IMR-90 (cell line): ENCODE results near the gene GAPVD1. TPM values are rescaled to one million over a fixed set of nuclear protein-coding genes. Genes with fewer than 3 reads are reported as not detected.

Source experiments
- ATAC-seq: fragments of 200-7000 bp; cut with Tn5 transposase; 2 replicates; pipeline ENCODE4 v1.9.1; 2020; ENCODE audit warnings: low read depth, mild to moderate bottlenecking, moderate library complexity
- BruUV-seq: library from RNA; stranded (reverse); fragments of 400-500 nt; replicated peaks from 2 replicates; lab custom pipeline; 2021; lab: Mats Ljungman, UMichigan
- CTCF ChIA-PET: fragments of 300-600 bp; formaldehyde crosslinking; extraction: SDS; loops from one replicate; lab custom pipeline; 2021; ENCODE audit warnings: antibody characterized with exemption; lab: Yijun Ruan, JAX
- POLR2A ChIA-PET: fragments of 300-600 bp; sonication (Branson Sonifier 250); formaldehyde crosslinking; loops from one replicate; lab custom pipeline; 2022; ENCODE audit warnings: antibody characterized with exemption; ENCODE audit not compliant: unreplicated experiment; lab: Charles Lee
- DNase-seq: peaks from one replicate; pipeline ENCODE4 v3.0.0; 2013
- H2AFZ ChIP-seq: replicated peaks from 2 replicates; pipeline ENCODE3; 2013; ENCODE audit warnings: low read length, mild to moderate bottlenecking; ENCODE audit not compliant: poor library complexity
- H2AK5ac ChIP-seq: 2 replicates; pipeline ENCODE4 v1.6.1; 2013; ENCODE audit warnings: low read depth, low read length, inconsistent platforms
- H2AK9ac ChIP-seq: replicated peaks from 2 replicates; pipeline ENCODE3; 2013; ENCODE audit warnings: mild to moderate bottlenecking, low read depth, low read length, moderate library complexity; ENCODE audit not compliant: poor library complexity
- H2BK120ac ChIP-seq: 2 replicates; pipeline ENCODE4 v1.6.1; 2013; ENCODE audit warnings: low read depth, low read length, inconsistent platforms
- H2BK15ac ChIP-seq: 3 replicates; pipeline ENCODE4 v1.6.1; 2013; ENCODE audit warnings: low read depth, low read length, inconsistent platforms
- H2BK20ac ChIP-seq: 2 replicates; pipeline ENCODE4 v1.6.1; 2013; ENCODE audit warnings: low read depth, mild to moderate bottlenecking, inconsistent platforms, low read length, moderate library complexity
- H2BK5ac ChIP-seq: 2 replicates; pipeline ENCODE4 v1.6.1; 2013; ENCODE audit warnings: mild to moderate bottlenecking, low read depth, low read length, inconsistent platforms; ENCODE audit not compliant: poor library complexity, severe bottlenecking
- H3K14ac ChIP-seq: replicated peaks from 2 replicates; pipeline ENCODE4 v1.6.1; 2013; ENCODE audit warnings: low read depth, low read length, inconsistent platforms
- H3K18ac ChIP-seq: 2 replicates; pipeline ENCODE4 v1.6.1; 2013; ENCODE audit warnings: low read depth, low read length, control low read depth
- H3K23ac ChIP-seq: 2 replicates; pipeline ENCODE4 v1.6.1; 2013; ENCODE audit warnings: low read depth, low read length, inconsistent platforms
- H3K27ac ChIP-seq: 2 replicates; pipeline ENCODE4 v1.5.1; 2013; ENCODE audit warnings: mild to moderate bottlenecking, control low read depth, low read length; ENCODE audit not compliant: insufficient read depth
- H3K27me3 ChIP-seq: 2 replicates; pipeline ENCODE4 v1.6.1; 2013; ENCODE audit warnings: low read length; ENCODE audit not compliant: control insufficient read depth, insufficient read depth
- H3K36me3 ChIP-seq: 2 replicates; pipeline ENCODE4 v1.6.1; 2013; ENCODE audit warnings: low read length, mixed read lengths; ENCODE audit not compliant: control insufficient read depth, insufficient read depth
- H3K4ac ChIP-seq: 2 replicates; pipeline ENCODE4 v1.6.1; 2013; ENCODE audit warnings: low read depth, low read length, inconsistent platforms
- H3K4me1 ChIP-seq: 2 replicates; pipeline ENCODE4 v1.6.1; 2013; ENCODE audit warnings: low read length, mixed read lengths; ENCODE audit not compliant: control insufficient read depth, insufficient read depth
- H3K4me2 ChIP-seq: 2 replicates; pipeline ENCODE4 v1.6.1; 2013; ENCODE audit warnings: low read depth, mild to moderate bottlenecking, control low read depth, low read length, moderate library complexity
- H3K4me3 ChIP-seq: 2 replicates; pipeline ENCODE4 v1.5.1; 2013; ENCODE audit warnings: low read depth, mild to moderate bottlenecking, control low read depth, low read length, moderate library complexity; ENCODE audit not compliant: insufficient read depth
- H3K56ac ChIP-seq: 2 replicates; pipeline ENCODE4 v1.6.1; 2013; ENCODE audit warnings: low read length, inconsistent platforms; ENCODE audit not compliant: insufficient read depth; ENCODE audit errors: extremely low read depth
- H3K79me1 ChIP-seq, 2 experiments: 2 replicates each; pipeline ENCODE4 v1.6.1; 2013; ENCODE audit warnings: low read length in 2 of 2, inconsistent platforms in 1 of 2, low read depth in 1 of 2
- H3K9ac ChIP-seq: 2 replicates; pipeline ENCODE4 v1.6.1; 2013; ENCODE audit warnings: low read depth, low read length, control low read depth
- H3K9me1 ChIP-seq: 2 replicates; pipeline ENCODE4 v1.6.1; 2013; ENCODE audit warnings: low read length, inconsistent platforms; ENCODE audit not compliant: insufficient read depth
- H3K9me3 ChIP-seq: 2 replicates; pipeline ENCODE4 v1.6.1; 2013; ENCODE audit warnings: low read length; ENCODE audit not compliant: control insufficient read depth, insufficient read depth
- H4K20me1 ChIP-seq: 2 replicates; pipeline ENCODE4 v1.6.1; 2013; ENCODE audit warnings: low read length, inconsistent platforms; ENCODE audit not compliant: insufficient read depth
- H4K5ac ChIP-seq: 2 replicates; pipeline ENCODE4 v1.6.1; 2013; ENCODE audit warnings: mild to moderate bottlenecking, low read depth, low read length, control low read depth
- H4K8ac ChIP-seq, 2 experiments: 2 replicates each; pipeline ENCODE4 v1.6.1; 2013; ENCODE audit warnings: low read depth in 2 of 2, low read length in 2 of 2, control low read depth in 1 of 2, inconsistent platforms in 1 of 2
- H4K91ac ChIP-seq: 2 replicates; pipeline ENCODE4 v1.6.1; 2013; ENCODE audit warnings: low read depth, low read length, inconsistent platforms; ENCODE audit not compliant: insufficient read depth
- BHLHE40 ChIP-seq: fragments of 150-350 bp; IDR thresholded peaks from 2 replicates; pipeline ENCODE4 v1.6.1; 2016; ENCODE audit warnings: mild to moderate bottlenecking, low read depth, low read length
- CEBPB ChIP-seq: IDR thresholded peaks from 2 replicates; pipeline ENCODE4 v1.6.1; 2012; ENCODE audit warnings: low read depth, low read length, improper control_type of control experiment
- CHD1 ChIP-seq: IDR thresholded peaks from 2 replicates; pipeline ENCODE4 v1.6.1; 2012; ENCODE audit warnings: low read depth, low read length, improper control_type of control experiment
- CTCF ChIP-seq: conservative IDR thresholded peaks from 2 replicates; pipeline ENCODE4 v1.5.1; 2012; ENCODE audit warnings: mild to moderate bottlenecking, low read depth, low read length, improper control_type of control experiment
- FOS ChIP-seq: fragments of 150-350 bp; IDR thresholded peaks from 2 replicates; pipeline ENCODE4 v1.6.1; 2016; ENCODE audit warnings: low read depth, low read length
- MAFK ChIP-seq: IDR thresholded peaks from 2 replicates; pipeline ENCODE4 v1.6.1; 2012; ENCODE audit warnings: low read depth, low read length, improper control_type of control experiment
- MAZ ChIP-seq: IDR thresholded peaks from 2 replicates; pipeline ENCODE4 v1.6.1; 2012; ENCODE audit warnings: low read depth, mild to moderate bottlenecking, low read length, improper control_type of control experiment, moderate library complexity, borderline replicate concordance
- MXI1 ChIP-seq: IDR thresholded peaks from 2 replicates; pipeline ENCODE4 v1.6.1; 2012; ENCODE audit warnings: low read depth, mild to moderate bottlenecking, low read length, moderate library complexity, borderline replicate concordance
- NFE2L2 ChIP-seq: fragments of 150-350 bp; IDR thresholded peaks from 2 replicates; pipeline ENCODE4 v1.6.1; 2016; ENCODE audit warnings: low read depth, mild to moderate bottlenecking, low read length
- POLR2A ChIP-seq: IDR thresholded peaks from 2 replicates; pipeline ENCODE4 v1.6.1; 2012; ENCODE audit warnings: mild to moderate bottlenecking, low read depth, low read length
- RAD21 ChIP-seq: IDR thresholded peaks from 2 replicates; pipeline ENCODE4 v1.6.1; 2012; ENCODE audit warnings: low read length, improper control_type of control experiment
- RCOR1 ChIP-seq: IDR thresholded peaks from 2 replicates; pipeline ENCODE4 v1.6.1; 2012; ENCODE audit warnings: mild to moderate bottlenecking, low read length, improper control_type of control experiment; ENCODE audit not compliant: insufficient replicate concordance
- RFX5 ChIP-seq: IDR thresholded peaks from 2 replicates; pipeline ENCODE4 v1.8.0; 2012; ENCODE audit warnings: low read depth, mild to moderate bottlenecking, low read length, moderate library complexity
- SMC3 ChIP-seq: fragments of 150-350 bp; IDR thresholded peaks from 2 replicates; pipeline ENCODE4 v1.6.1; 2016; ENCODE audit warnings: low read depth, mild to moderate bottlenecking, antibody characterized with exemption, low read length, moderate library complexity
- WGBS, 2 experiments: methylation state at CpG; one replicate each; pipeline versions ENCODE4 v1.1.5 to v1.1.7; 2013; ENCODE audit warnings: missing lambda C conversion rate in 2 of 2; ENCODE audit not compliant: insufficient read length in 1 of 2; ENCODE audit errors: extremely low coverage in 2 of 2; 5-methylcytosine and 5-hydroxymethylcytosine counted together
- dilution Hi-C: fragments of 300-500 bp; cut with HindIII; formaldehyde crosslinking; loops from one replicate; pipeline ENCODE4 v1.14.3; 2018; ENCODE audit warnings: low sequenced_read_pairs; ENCODE audit not compliant: unreplicated experiment
- in situ Hi-C: fragments of 300-500 bp; cut with MboI; formaldehyde crosslinking; loops from 3 replicates; pipeline ENCODE4 v1.14.3; 2019; ENCODE audit warnings: low sequenced_read_pairs, inconsistent platforms, mixed read lengths
- intact Hi-C: fragments of 100-400 bp; cut with micrococcal nuclease; formaldehyde crosslinking; loops from 2 replicates; pipeline ENCODE4 v1.10.0; 2022
- polyA plus RNA-seq, 3 experiments: library from polyadenylated mRNA; depleted of rRNA; stranded (reverse); fragments of >200 nt; gene quantifications; 2 replicates each; pipeline ENCODE4 v1.2.3, GENCODE V29; 2012; ENCODE audit warnings: low replicate concordance in 1 of 3
- total RNA-seq: library from RNA; depleted of rRNA; stranded (reverse); fragments of >200 nt; gene quantifications from 2 replicates; pipeline ENCODE4 v1.2.3, GENCODE V29; 2012
- TF ChIP-seq, protein P1 (sequence below): fragments of 150-350 bp; IDR thresholded peaks from 2 replicates; pipeline ENCODE4 v1.6.1; 2016; ENCODE audit warnings: low read depth, mild to moderate bottlenecking, low read length, moderate library complexity, borderline replicate concordance

The GAPVD1 gene
- total and polyA plus RNA-seq, 2 of the 4 experiments (the other 2 are of a cell fraction): 13.8 to 50.9 TPM

DNA sequence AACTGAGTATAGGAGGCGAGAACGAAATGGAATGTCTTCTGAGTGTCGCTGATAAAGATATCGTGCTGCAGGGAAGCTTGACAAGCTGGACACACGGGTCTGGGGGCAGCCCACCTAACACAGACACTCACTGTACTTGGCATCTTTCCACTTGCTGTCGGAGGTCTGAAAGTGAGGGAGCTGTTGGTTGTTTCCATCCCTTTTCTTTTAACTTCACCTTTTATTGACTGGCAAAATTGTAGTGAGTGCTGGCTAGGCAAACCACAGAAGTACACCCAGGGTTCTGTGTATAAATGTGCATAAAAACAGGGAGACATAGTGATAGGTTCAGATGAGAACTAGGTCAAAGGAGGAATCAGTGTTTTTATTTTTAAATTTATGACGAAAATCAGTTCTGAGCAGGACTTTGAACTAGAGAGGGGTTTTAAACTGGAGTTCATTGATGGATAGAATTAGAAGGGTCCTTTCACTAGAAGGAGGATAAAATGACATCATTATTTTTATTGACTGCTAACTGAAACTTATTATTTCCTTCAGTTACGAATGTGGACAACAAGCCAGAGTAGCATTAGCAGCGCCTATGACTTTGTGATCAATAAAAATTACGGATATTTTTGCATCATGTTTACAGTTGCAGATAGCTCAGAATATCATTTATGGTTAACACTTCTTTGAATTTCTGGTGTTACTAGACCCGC is 817 bp downstream of the GAPVD1 start:
- BruUV-seq: no TSS peak
- H3K9me3 ChIP-seq: no peaks in the 10 kb centered on the region
- POLR2A ChIA-PET: interaction anchor here (1.0 kb wide), 1 partner anchor 21 kb away, joined by 3 read pairs; no protein-coding TSS in a partner anchor
- TF ChIP-seq SMC3: no peak
- TF ChIP-seq, protein P1, sequence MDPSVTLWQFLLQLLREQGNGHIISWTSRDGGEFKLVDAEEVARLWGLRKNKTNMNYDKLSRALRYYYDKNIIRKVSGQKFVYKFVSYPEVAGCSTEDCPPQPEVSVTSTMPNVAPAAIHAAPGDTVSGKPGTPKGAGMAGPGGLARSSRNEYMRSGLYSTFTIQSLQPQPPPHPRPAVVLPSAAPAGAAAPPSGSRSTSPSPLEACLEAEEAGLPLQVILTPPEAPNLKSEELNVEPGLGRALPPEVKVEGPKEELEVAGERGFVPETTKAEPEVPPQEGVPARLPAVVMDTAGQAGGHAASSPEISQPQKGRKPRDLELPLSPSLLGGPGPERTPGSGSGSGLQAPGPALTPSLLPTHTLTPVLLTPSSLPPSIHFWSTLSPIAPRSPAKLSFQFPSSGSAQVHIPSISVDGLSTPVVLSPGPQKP: no peak
- no peak for TF ChIP-seq MAZ
- TF ChIP-seq MXI1: no peak
- no peak for TF ChIP-seq RAD21
- no peak for TF ChIP-seq RFX5
- no peak for TF ChIP-seq MAFK
- TF ChIP-seq CEBPB: no peak
- no peak for TF ChIP-seq FOS
- no peak for TF ChIP-seq CTCF
- no peak for TF ChIP-seq POLR2A
- no peak for TF ChIP-seq NFE2L2
- no peak for TF ChIP-seq RCOR1
- TF ChIP-seq BHLHE40: no peak
- no peak for TF ChIP-seq CHD1

More for the DNA sequence above, 817 bp downstream of the GAPVD1 start:
- WGBS, 2 experiments: 33% methylated on average over 3 of the region's 11 CpGs; no CpG with 5 or more reads in 1 of the 2 experiments
- Histone ChIP-seq H4K91ac (peak overlapping the region; percentile 50; the same call in 1 of the 2 replicates), H3K79me1 (peaks cover 0 to 31% of the 10 kb centered on the region in 2 experiments; a peak in 2 of 4 replicates), H4K5ac (no peak overlapping the region), H4K20me1 (peaks cover 26% of the 10 kb centered on the region), H4K8ac (peak overlapping the region; percentile 14 to 80; a peak in 2 of 4 replicates), H3K9ac (peak overlapping the region; percentile 85), H2AK9ac (peak overlapping the region; percentile 84), H3K23ac (peak overlapping the region; percentile 87), H3K14ac (peak overlapping the region; percentile 98), H2BK20ac (no peak overlapping the region), H3K56ac (peak overlapping the region; percentile 56; the same call in 1 of the 2 replicates), H3K4me1 (0 out of 2 replicates have a peak, but pooled peaks cover 2% of the 10 kb centered on the region), H3K36me3 (peaks cover 7% of the 10 kb centered on the region; the same call in 1 of the 2 replicates), H3K27me3 (no peaks in the 10 kb centered on the region), H2AFZ (peak overlapping the region; percentile 94), H3K9me1 (peaks cover 3% of the 10 kb centered on the region; the same call in 1 of the 2 replicates), H3K27ac (peak overlapping the region; percentile 74), H2BK120ac (peak overlapping the region; percentile 26; the same call in 1 of the 2 replicates), H2BK5ac (peak overlapping the region; percentile 27), H3K18ac (no peak overlapping the region), H3K4ac (peak overlapping the region; percentile 63), H3K4me3 (peak overlapping the region; percentile 68), H2BK15ac (no peak overlapping the region), H2AK5ac (peak overlapping the region; percentile 57), H3K4me2 (peak overlapping the region; percentile 83)
- in situ Hi-C loops: no loop called here
- no peak for DNase-seq
- peak; percentile 9 for ATAC-seq
- dilution Hi-C loops: no loop called here
- intact Hi-C loops: loop anchor here (5.0 kb wide), 1 partner anchor 80 kb away; no protein-coding TSS in a partner anchor
- CTCF ChIA-PET: interaction anchor here (1.0 kb wide), 1 partner anchor 22 kb away, joined by 3 read pairs; no protein-coding TSS in a partner anchor
